ENCODE data around the gene MUC6. TPM values are rescaled to one million over a fixed set of nuclear protein-coding genes. Genes with fewer than 3 reads are reported as not detected.
"Not testable (repeated sequence)": the region's sequence is repeated elsewhere in the genome, so short reads cannot be mapped to it uniquely, and the experiment has no call there.

Gene MUC6
- total RNA-seq, 3 donors from 2014 or later (not counting 1 experiment from before 2014, with no cell fraction given) = not detected

DNA sequence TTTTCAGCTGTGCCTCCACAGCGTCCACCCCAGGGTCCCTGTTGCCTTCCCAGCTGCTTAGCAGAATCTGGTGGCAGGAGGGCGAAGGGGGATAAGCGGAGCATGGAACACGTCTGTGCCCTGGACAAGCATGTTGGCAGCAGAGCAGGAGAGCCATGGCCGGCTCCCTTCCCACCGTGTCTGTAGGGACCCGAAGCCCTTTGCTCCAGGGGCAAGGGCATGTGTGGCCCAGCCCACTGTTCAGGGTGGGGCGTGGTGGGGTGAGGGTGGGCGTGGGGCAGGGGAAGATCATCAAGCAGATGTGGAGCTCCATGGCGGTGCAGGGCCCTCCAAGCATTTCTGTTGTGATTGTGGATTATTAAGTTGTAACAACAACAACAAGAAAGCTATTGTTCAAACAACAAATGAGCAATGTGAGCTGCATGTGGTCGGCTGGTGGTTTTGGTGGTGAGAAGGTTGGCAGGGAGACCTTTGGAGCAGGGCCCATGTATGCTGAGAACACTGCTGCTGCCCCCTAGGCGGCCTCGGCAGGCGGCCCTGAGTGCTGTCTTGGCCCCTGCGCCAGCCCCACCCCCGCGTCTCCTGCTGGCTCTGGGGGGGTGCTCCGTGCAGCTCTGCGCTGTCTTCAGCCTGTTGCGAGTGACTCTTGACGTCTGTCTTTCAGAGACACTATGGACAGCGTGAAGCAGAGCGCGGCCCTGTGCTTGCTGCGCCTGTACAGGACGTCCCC lies 59.9 kb downstream of the MUC6 start:
- H3K9me3 ChIP-seq (ENCODE audit: control insufficient read depth, insufficient read depth, low read length) = no peaks in the 10 kb centered on the region
- Mint-ChIP-seq H3K27me3 (ENCODE audit: low read depth in 2 of 2) (no peaks in the 10 kb centered on the region), H3K27ac (no peak overlapping the region), H3K4me3 (no peak overlapping the region), H3K4me1 (peaks cover 30 to 39% of the 10 kb centered on the region in 2 donors), H3K36me3 (no peaks in the 10 kb centered on the region), H3K9me3 (no peaks in the 10 kb centered on the region)
- DNase-seq (no peak), ATAC-seq (peak in 1 of 3 donors; percentile 34)
- TF ChIP-seq, protein P1, sequence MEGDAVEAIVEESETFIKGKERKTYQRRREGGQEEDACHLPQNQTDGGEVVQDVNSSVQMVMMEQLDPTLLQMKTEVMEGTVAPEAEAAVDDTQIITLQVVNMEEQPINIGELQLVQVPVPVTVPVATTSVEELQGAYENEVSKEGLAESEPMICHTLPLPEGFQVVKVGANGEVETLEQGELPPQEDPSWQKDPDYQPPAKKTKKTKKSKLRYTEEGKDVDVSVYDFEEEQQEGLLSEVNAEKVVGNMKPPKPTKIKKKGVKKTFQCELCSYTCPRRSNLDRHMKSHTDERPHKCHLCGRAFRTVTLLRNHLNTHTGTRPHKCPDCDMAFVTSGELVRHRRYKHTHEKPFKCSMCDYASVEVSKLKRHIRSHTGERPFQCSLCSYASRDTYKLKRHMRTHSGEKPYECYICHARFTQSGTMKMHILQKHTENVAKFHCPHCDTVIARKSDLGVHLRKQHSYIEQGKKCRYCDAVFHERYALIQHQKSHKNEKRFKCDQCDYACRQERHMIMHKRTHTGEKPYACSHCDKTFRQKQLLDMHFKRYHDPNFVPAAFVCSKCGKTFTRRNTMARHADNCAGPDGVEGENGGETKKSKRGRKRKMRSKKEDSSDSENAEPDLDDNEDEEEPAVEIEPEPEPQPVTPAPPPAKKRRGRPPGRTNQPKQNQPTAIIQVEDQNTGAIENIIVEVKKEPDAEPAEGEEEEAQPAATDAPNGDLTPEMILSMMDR (IDR thresholded peaks at IDR 0.05) = no peak
- intact Hi-C loops (cut with micrococcal nuclease) = no loop called here
- no peak overlapping the region for H3K27ac ChIP-seq (ENCODE audit: low read length)
- 64% methylated on average over 26 of the region's 26 CpGs for WGBS (ENCODE audit: insufficient coverage)
- peaks cover 9% of the 10 kb centered on the region for H3K4me1 ChIP-seq (ENCODE audit: control insufficient read depth, insufficient read depth, low read length)
- no peak overlapping the region for H3K4me3 ChIP-seq (ENCODE audit: low read length)
- H3K27me3 ChIP-seq (ENCODE audit: control insufficient read depth, insufficient read depth, low read length) = no peaks in the 10 kb centered on the region
- H3K36me3 ChIP-seq (ENCODE audit: control insufficient read depth, insufficient read depth, low read length) = peaks cover 48% of the 10 kb centered on the region

DNA sequence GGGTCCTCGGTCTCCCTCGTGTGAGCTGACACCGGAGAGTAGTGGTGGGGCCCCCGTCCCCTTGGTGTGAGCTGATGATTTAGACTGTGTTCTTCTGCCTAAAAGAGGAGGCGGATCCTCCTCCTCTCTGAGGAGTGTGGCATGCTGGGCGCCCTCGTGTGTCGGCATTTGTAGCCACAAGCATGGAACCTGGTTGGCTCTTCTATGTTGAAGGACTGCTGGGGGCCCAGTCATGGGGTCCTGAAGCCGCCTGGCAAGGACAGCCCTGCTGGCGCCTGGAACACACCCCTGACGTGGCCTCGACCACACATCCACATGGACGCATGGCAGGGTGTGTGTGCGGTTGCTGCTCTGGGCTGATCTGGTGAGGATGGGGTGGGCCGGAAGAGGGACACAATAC lies 60.7 kb downstream of the MUC6 start:
- Mint-ChIP-seq H3K4me3 (no peak overlapping the region), H3K27me3 (ENCODE audit: low read depth in 2 of 2) (no peaks in the 10 kb centered on the region), H3K4me1 (peaks cover 31 to 39% of the 10 kb centered on the region in 2 donors), H3K27ac (no peak overlapping the region), H3K9me3 (no peaks in the 10 kb centered on the region), H3K36me3 (no peaks in the 10 kb centered on the region)
- DNase-seq (no peak), ATAC-seq (peak in 1 of 3 donors; percentile 55)
- intact Hi-C loops (cut with micrococcal nuclease) = no loop called here
- TF ChIP-seq, protein P1 (IDR thresholded peaks at IDR 0.05) = no peak
- H3K36me3 ChIP-seq (ENCODE audit: control insufficient read depth, insufficient read depth, low read length) = peaks cover 44% of the 10 kb centered on the region
- no peaks in the 10 kb centered on the region for H3K9me3 ChIP-seq (ENCODE audit: control insufficient read depth, insufficient read depth, low read length)
- WGBS (ENCODE audit: insufficient coverage) = 80% methylated on average over 14 of the region's 15 CpGs
- no peak overlapping the region for H3K4me3 ChIP-seq (ENCODE audit: low read length)
- H3K27me3 ChIP-seq (ENCODE audit: control insufficient read depth, insufficient read depth, low read length) = no peaks in the 10 kb centered on the region
- H3K4me1 ChIP-seq (ENCODE audit: control insufficient read depth, insufficient read depth, low read length) = peaks cover 9% of the 10 kb centered on the region
- H3K27ac ChIP-seq (ENCODE audit: low read length) = no peak overlapping the region

DNA sequence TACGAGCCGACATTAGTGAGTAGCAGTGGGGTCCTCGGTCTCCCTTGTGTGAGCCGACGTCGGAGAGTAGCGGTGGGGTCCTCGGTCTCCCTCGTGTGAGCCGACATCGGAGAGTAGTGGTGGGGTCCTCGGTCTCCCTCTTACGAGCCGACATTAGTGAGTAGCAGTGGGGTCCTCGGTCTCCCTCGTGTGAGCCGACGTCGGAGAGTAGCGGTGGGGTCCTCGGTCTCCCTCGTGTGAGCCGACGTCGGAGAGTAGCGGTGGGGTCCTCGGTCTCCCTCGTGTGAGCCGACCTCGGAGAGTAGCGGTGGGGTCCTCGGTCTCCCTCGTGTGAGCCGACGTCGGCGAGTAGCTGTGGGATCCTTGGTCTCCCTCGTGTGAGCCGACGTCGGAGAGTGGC lies 61.1 kb downstream of the MUC6 start:
- H3K27me3 Mint-ChIP-seq (ENCODE audit: low read depth in 2 of 2); H3K4me3 Mint-ChIP-seq; H3K36me3 Mint-ChIP-seq; ATAC-seq; intact Hi-C loops (cut with micrococcal nuclease); H3K9me3 Mint-ChIP-seq; H3K27ac ChIP-seq (ENCODE audit: low read length); H3K9me3 ChIP-seq (ENCODE audit: control insufficient read depth, insufficient read depth, low read length); H3K27me3 ChIP-seq (ENCODE audit: control insufficient read depth, insufficient read depth, low read length); H3K4me3 ChIP-seq (ENCODE audit: low read length); DNase-seq; H3K27ac Mint-ChIP-seq: not testable (repeated sequence)
- H3K36me3 ChIP-seq (ENCODE audit: control insufficient read depth, insufficient read depth, low read length) = peaks cover 44% of the 10 kb centered on the region
- H3K4me1 ChIP-seq (ENCODE audit: control insufficient read depth, insufficient read depth, low read length) = peaks cover 13% of the 10 kb centered on the region
- H3K4me1 Mint-ChIP-seq = peaks cover 32 to 39% of the 10 kb centered on the region in 2 donors
- WGBS (ENCODE audit: insufficient coverage) = 89% methylated on average over 41 of the region's 41 CpGs

DNA sequence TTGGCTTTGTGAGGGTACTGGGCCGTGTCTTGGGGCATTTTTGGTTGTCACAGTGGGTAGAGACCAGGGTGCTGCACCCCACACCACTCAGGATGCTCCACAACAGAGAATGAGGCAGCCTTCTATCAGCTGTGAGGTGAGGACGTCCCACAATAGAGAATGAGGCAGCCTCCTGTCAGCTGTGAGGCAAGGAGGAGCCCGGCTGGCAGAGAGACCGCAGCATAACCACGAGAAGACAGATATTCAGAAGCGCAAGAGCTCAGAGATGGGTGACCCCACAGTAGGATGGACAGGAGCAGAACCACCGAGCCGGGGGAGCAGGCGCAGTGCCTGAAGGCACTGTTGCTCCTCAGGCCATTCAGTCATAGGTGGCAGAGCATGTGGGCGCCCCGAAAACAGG lies 63.3 kb downstream of the MUC6 start:
- WGBS (ENCODE audit: insufficient coverage) = 90% methylated on average over 11 of the region's 11 CpGs
- TF ChIP-seq, protein P1 (IDR thresholded peaks at IDR 0.05) = no peak

More for the DNA sequence above, 63.3 kb downstream of the MUC6 start:
- H3K36me3 Mint-ChIP-seq = no peaks in the 10 kb centered on the region
- no peaks in the 10 kb centered on the region for H3K27me3 Mint-ChIP-seq (ENCODE audit: low read depth in 2 of 2)
- H3K4me1 Mint-ChIP-seq = peaks cover 48 to 56% of the 10 kb centered on the region in 2 donors
- H3K4me3 Mint-ChIP-seq = peak overlapping the region; percentile 37
- Histone ChIP-seq H3K36me3 (ENCODE audit: control insufficient read depth, insufficient read depth, low read length) (peaks cover 39% of the 10 kb centered on the region), H3K4me1 (ENCODE audit: control insufficient read depth, insufficient read depth, low read length) (peaks cover 28% of the 10 kb centered on the region), H3K9me3 (ENCODE audit: control insufficient read depth, insufficient read depth, low read length) (no peaks in the 10 kb centered on the region), H3K27me3 (ENCODE audit: control insufficient read depth, insufficient read depth, low read length) (no peaks in the 10 kb centered on the region), H3K27ac (ENCODE audit: low read length) (no peak overlapping the region), H3K4me3 (ENCODE audit: low read length) (no peak overlapping the region)
- intact Hi-C loops (cut with micrococcal nuclease) = no loop called here
- H3K9me3 Mint-ChIP-seq = no peaks in the 10 kb centered on the region
- DNase-seq (no peak), ATAC-seq (no peak)
- H3K27ac Mint-ChIP-seq = no peak overlapping the region
